GM12878 (cell line): ENCODE measurements around the gene PHF2. TPM values are rescaled to one million over a fixed set of nuclear protein-coding genes. Genes with fewer than 3 reads are reported as not detected.

Experiments used
- CREM ChIP-seq: IDR thresholded peaks from 2 replicates; pipeline ENCODE4 v1.6.1; 2014; ENCODE audit warnings: antibody characterized with exemption, low read depth
- SP1 ChIP-seq: IDR thresholded peaks from one replicate; pipeline ENCODE4 v1.6.1; 2011; ENCODE audit warnings: low read depth, low read length
- SUPT20H ChIP-seq: IDR thresholded peaks from 2 replicates; pipeline ENCODE4 v1.6.1; 2011; ENCODE audit warnings: low read depth, mild to moderate bottlenecking, low read length, moderate library complexity, borderline replicate concordance; ENCODE audit not compliant: control insufficient read depth
- TARDBP ChIP-seq: IDR thresholded peaks from 2 replicates; pipeline ENCODE4 v1.6.1; 2016; ENCODE audit warnings: borderline replicate concordance
- ZNF687 ChIP-seq: fragments of 450-650 bp; IDR thresholded peaks from 2 replicates; pipeline ENCODE4 v1.6.1; 2017; ENCODE audit warnings: mild to moderate bottlenecking, moderate library complexity
- polyA plus RNA-seq, 11 experiments: library from polyadenylated mRNA; depleted of rRNA in 4 of 11; unstranded in 6 of 11; stranded (reverse) in 5 of 11; fragments of >200 nt; fragmentation: Nextera tagmentation in 4 of 11; fragmentation: Illumina TruSeq in 1 of 11; extraction: Ambion mirVana in 4 of 11; extraction: Trizol in 1 of 11; gene quantifications; 1 replicate in 1 of 11; 2 replicates in 10 of 11; pipeline versions ENCODE4 v1.2.1 to v1.2.3, GENCODE V29; 2011 to 2016; ENCODE audit warnings: inconsistent platforms in 2 of 11, missing spikeins in 2 of 11, low read depth in 1 of 11
- total RNA-seq, 4 experiments: library from RNA; depleted of rRNA in 3 of 4; stranded (reverse); fragments of >200 nt in 3 of 4; fragmentation: Illumina TruSeq in 1 of 4; extraction: Trizol in 1 of 4; gene quantifications; 2 replicates each; pipeline versions ENCODE4 v1.2.1 to v1.2.3, GENCODE V29; 2013 to 2021
- TF ChIP-seq, protein P1 (sequence below): fragments of 450-650 bp; conservative IDR thresholded peaks from 2 replicates; pipeline ENCODE4 v1.6.1; 2017; ENCODE audit warnings: mild to moderate bottlenecking, moderate library complexity
- TF ChIP-seq, protein P2 (sequence below): fragments of 150-350 bp; IDR thresholded peaks from 2 replicates; pipeline ENCODE4 v1.6.1; 2016; ENCODE audit warnings: low read depth, low read length

PHF2 gene
- total and polyA plus RNA-seq, 10 of the 15 experiments (the other 5 are each of a cell fraction or from before 2014, with no cell fraction given): 0.34 to 13.3 (median 5.5) TPM

DNA sequence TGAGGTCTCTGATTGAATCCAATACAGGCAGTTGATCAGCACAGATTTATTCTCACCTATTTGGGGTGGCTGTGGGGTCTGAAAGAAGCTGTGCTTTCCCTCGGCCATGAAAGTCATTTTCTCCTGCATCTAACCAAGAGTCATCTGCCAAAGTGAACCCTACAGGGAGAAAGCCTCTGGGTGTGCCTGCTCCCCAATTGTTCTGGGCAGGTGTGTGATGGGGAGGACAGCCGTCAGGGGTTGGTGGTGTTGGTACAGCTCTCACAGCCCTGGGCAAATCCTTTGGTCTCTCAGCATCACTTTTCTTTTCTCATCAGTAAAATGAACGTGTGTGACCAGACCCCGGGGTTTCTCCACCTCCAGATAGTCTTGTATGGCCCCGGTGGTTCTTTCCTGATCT lies 2.5 kb downstream of the PHF2 start (continued):
- TF ChIP-seq SP1 (no peak), ZNF687 (no peak), CREM (no peak), TARDBP (no peak), SUPT20H (no peak)
- TF ChIP-seq, protein P1, sequence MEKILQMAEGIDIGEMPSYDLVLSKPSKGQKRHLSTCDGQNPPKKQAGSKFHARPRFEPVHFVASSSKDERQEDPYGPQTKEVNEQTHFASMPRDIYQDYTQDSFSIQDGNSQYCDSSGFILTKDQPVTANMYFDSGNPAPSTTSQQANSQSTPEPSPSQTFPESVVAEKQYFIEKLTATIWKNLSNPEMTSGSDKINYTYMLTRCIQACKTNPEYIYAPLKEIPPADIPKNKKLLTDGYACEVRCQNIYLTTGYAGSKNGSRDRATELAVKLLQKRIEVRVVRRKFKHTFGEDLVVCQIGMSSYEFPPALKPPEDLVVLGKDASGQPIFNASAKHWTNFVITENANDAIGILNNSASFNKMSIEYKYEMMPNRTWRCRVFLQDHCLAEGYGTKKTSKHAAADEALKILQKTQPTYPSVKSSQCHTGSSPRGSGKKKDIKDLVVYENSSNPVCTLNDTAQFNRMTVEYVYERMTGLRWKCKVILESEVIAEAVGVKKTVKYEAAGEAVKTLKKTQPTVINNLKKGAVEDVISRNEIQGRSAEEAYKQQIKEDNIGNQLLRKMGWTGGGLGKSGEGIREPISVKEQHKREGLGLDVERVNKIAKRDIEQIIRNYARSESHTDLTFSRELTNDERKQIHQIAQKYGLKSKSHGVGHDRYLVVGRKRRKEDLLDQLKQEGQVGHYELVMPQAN: no peak
- TF ChIP-seq, protein P2, sequence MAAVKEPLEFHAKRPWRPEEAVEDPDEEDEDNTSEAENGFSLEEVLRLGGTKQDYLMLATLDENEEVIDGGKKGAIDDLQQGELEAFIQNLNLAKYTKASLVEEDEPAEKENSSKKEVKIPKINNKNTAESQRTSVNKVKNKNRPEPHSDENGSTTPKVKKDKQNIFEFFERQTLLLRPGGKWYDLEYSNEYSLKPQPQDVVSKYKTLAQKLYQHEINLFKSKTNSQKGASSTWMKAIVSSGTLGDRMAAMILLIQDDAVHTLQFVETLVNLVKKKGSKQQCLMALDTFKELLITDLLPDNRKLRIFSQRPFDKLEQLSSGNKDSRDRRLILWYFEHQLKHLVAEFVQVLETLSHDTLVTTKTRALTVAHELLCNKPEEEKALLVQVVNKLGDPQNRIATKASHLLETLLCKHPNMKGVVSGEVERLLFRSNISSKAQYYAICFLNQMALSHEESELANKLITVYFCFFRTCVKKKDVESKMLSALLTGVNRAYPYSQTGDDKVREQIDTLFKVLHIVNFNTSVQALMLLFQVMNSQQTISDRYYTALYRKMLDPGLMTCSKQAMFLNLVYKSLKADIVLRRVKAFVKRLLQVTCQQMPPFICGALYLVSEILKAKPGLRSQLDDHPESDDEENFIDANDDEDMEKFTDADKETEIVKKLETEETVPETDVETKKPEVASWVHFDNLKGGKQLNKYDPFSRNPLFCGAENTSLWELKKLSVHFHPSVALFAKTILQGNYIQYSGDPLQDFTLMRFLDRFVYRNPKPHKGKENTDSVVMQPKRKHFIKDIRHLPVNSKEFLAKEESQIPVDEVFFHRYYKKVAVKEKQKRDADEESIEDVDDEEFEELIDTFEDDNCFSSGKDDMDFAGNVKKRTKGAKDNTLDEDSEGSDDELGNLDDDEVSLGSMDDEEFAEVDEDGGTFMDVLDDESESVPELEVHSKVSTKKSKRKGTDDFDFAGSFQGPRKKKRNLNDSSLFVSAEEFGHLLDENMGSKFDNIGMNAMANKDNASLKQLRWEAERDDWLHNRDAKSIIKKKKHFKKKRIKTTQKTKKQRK: no peak
